ENCODE measurements around the gene PTPRU. TPM values are rescaled to one million over a fixed set of nuclear protein-coding genes. Genes with fewer than 3 reads are reported as not detected.

PTPRU gene
- total RNA-seq, 1 experiment from 2014 or later: 54.5 TPM

DNA sequence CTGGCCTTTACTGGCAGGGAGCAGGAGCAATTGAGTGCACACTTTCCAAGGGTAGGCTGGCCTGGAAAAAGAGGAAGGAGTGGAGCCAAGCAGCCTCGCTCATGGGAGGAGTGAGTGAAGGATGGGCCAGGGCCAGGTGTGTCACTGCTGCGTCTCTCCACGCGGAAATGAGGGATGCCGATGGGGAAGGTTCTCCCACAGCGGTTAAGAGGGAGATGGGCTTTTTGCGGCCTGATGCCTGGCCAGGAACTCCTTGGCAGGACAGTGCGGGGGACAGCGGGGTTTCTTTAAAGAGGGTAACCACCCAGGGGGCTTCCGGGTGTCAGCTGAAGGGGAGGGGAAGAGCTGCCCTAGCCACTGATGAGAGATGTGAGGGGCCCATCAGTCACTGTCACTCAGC lies 82.4 kb downstream of the PTPRU start:
- no peak overlapping the region for H3K27ac Mint-ChIP-seq (ENCODE audit: unreplicated experiment)
- CTCF ChIA-PET: no interaction called here
- H3K4me1 Mint-ChIP-seq (ENCODE audit: low read depth, unreplicated experiment): no peaks in the 10 kb centered on the region
- no TSS peak for BruUV-seq (replicated peaks)
- H3K4me3 Mint-ChIP-seq (ENCODE audit: low read depth, unreplicated experiment): no peak overlapping the region
- no peaks in the 10 kb centered on the region for H3K27me3 Mint-ChIP-seq (ENCODE audit: unreplicated experiment)
- no peak for DNase-seq
- TF ChIP-seq, protein P1, sequence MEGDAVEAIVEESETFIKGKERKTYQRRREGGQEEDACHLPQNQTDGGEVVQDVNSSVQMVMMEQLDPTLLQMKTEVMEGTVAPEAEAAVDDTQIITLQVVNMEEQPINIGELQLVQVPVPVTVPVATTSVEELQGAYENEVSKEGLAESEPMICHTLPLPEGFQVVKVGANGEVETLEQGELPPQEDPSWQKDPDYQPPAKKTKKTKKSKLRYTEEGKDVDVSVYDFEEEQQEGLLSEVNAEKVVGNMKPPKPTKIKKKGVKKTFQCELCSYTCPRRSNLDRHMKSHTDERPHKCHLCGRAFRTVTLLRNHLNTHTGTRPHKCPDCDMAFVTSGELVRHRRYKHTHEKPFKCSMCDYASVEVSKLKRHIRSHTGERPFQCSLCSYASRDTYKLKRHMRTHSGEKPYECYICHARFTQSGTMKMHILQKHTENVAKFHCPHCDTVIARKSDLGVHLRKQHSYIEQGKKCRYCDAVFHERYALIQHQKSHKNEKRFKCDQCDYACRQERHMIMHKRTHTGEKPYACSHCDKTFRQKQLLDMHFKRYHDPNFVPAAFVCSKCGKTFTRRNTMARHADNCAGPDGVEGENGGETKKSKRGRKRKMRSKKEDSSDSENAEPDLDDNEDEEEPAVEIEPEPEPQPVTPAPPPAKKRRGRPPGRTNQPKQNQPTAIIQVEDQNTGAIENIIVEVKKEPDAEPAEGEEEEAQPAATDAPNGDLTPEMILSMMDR (IDR thresholded peaks at IDR 0.05; ENCODE audit: unreplicated experiment): no peak
- no peaks in the 10 kb centered on the region for H3K36me3 Mint-ChIP-seq (ENCODE audit: insufficient read depth, unreplicated experiment)
- H3K9me3 Mint-ChIP-seq (ENCODE audit: low read depth, unreplicated experiment): no peaks in the 10 kb centered on the region
- intact Hi-C loops (cut with micrococcal nuclease; ENCODE audit: unreplicated experiment): no loop called here

DNA sequence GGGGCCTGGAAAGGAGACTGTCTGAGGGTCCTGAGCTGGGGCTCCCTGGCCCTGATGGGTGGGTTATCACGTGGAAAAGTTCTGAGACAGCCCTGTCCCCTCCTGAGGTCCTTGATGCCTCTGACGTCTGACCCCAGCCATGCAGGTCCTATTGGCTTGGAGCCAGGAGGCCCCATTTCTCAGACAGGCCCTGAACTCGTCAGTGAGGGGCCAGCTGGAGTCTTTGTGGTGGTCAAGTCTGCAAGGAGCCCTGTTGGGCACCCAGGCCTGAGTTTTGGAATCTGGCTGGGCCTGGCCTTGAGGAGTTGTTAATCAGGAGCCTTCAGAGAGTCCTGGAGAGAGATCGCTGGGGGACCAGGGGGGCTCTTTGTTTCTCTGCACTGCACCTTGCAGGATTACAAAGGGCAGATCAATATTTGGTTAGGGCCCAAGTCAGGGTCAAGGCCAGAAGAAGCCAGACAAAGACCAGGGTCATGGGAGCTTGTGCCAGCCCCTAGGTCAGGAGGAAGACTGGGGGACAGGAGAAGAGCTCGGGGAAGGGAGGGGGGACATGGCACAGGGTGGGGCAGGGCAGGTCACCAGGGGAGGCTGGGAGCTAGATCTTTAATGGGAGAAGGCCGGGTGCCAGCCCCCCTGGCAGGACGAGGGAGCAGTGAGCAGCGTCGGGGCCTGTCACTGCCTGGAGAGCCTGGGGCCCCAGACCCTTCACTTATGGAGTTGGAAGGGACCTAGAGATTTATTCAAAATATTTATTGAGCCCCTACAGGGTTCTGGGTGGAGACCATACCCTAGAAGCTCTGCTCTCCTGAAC lies 83.2 kb downstream of the PTPRU start:
- CTCF ChIA-PET: no interaction called here
- H3K4me1 Mint-ChIP-seq (ENCODE audit: low read depth, unreplicated experiment): no peaks in the 10 kb centered on the region
- no peaks in the 10 kb centered on the region for H3K27me3 Mint-ChIP-seq (ENCODE audit: unreplicated experiment)
- no peaks in the 10 kb centered on the region for H3K9me3 Mint-ChIP-seq (ENCODE audit: low read depth, unreplicated experiment)
- intact Hi-C loops (cut with micrococcal nuclease; ENCODE audit: unreplicated experiment): no loop called here
- no TSS peak for BruUV-seq (replicated peaks)
- TF ChIP-seq, protein P1 (IDR thresholded peaks at IDR 0.05; ENCODE audit: unreplicated experiment): no peak
- no peak for DNase-seq
- no peak overlapping the region for H3K4me3 Mint-ChIP-seq (ENCODE audit: low read depth, unreplicated experiment)
- no peaks in the 10 kb centered on the region for H3K36me3 Mint-ChIP-seq (ENCODE audit: insufficient read depth, unreplicated experiment)
- no peak overlapping the region for H3K27ac Mint-ChIP-seq (ENCODE audit: unreplicated experiment)

DNA sequence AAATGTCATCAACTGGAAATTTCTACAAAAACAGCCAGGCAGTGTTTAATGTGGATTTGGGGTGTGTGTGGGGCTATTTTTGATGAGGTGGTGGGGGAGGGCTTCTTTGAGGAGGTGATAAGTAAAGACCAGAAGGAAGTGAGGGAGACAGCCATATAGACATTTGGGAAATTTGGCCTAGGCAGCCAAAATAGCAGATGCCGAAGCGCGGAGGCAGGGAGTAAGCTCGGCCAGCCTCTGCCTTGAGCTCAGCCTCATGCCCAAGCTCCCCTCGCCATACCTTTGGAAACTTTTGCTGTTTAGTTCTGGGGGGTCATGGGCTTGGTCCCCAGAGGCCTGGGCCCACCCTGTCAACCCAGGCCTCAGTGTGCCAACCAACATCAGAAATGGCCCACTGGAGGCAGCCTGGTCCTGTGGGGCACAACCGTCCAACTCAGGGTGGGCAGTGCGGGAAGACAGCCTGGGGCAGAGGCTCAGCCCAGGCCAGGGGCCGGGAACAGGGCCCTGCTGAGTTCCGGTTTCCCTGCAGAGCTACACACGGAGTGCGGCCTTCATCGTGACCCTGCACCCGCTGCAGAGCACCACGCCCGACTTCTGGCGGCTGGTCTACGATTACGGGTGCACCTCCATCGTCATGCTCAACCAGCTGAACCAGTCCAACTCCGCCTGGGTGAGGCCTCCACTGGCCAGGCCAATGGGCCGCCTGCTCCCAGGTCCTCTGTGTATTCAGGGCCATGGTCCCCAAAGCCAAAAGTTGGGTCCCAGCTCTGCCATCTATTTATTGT lies 84.0 kb downstream of the PTPRU start:
- TF ChIP-seq, protein P1 (IDR thresholded peaks at IDR 0.05; ENCODE audit: unreplicated experiment): no peak
- CTCF ChIA-PET: no interaction called here
- BruUV-seq (replicated peaks): no TSS peak
- no peak for DNase-seq
- no peak overlapping the region for H3K4me3 Mint-ChIP-seq (ENCODE audit: low read depth, unreplicated experiment)
- H3K4me1 Mint-ChIP-seq (ENCODE audit: low read depth, unreplicated experiment): no peaks in the 10 kb centered on the region
- H3K36me3 Mint-ChIP-seq (ENCODE audit: insufficient read depth, unreplicated experiment): peaks cover 8% of the 10 kb centered on the region
- intact Hi-C loops (cut with micrococcal nuclease; ENCODE audit: unreplicated experiment): no loop called here
- no peaks in the 10 kb centered on the region for H3K27me3 Mint-ChIP-seq (ENCODE audit: unreplicated experiment)
- no peaks in the 10 kb centered on the region for H3K9me3 Mint-ChIP-seq (ENCODE audit: low read depth, unreplicated experiment)
- H3K27ac Mint-ChIP-seq (ENCODE audit: unreplicated experiment): no peak overlapping the region

DNA sequence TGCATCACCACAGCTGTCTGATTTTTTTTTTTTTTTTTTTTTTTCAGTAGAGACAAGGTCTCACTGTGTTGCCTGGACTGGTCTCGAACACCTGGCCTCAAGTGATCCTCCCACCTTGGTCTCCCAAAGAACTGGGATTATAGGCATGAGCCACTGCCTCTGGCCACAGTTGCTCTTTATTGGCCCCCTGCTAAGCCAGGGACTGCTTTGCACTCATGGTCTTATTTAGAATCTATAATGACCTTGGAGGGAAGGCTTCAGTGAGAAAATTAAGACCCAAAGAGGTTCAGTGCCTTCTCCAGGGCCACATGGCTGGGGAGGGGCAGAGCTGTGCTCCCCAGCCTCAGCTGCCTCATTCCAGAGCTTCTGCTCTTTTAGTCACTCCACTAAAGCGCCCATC lies 84.9 kb downstream of the PTPRU start:
- Mint-ChIP-seq H3K4me1 (ENCODE audit: low read depth, unreplicated experiment) (no peaks in the 10 kb centered on the region), H3K27ac (ENCODE audit: unreplicated experiment) (no peak overlapping the region), H3K36me3 (ENCODE audit: insufficient read depth, unreplicated experiment) (peaks cover 9% of the 10 kb centered on the region), H3K9me3 (ENCODE audit: low read depth, unreplicated experiment) (no peaks in the 10 kb centered on the region), H3K4me3 (ENCODE audit: low read depth, unreplicated experiment) (no peak overlapping the region), H3K27me3 (ENCODE audit: unreplicated experiment) (no peaks in the 10 kb centered on the region)
- no TSS peak for BruUV-seq (replicated peaks)
- DNase-seq: no peak
- CTCF ChIA-PET: interaction anchor here (0.5 kb wide), 1 partner anchor 1324 kb away, joined by 3 read pairs; no protein-coding TSS in a partner anchor
- intact Hi-C loops (cut with micrococcal nuclease; ENCODE audit: unreplicated experiment): no loop called here
- TF ChIP-seq, protein P1 (IDR thresholded peaks at IDR 0.05; ENCODE audit: unreplicated experiment): no peak
